ENCODE results near the gene STK32C.

DNA sequence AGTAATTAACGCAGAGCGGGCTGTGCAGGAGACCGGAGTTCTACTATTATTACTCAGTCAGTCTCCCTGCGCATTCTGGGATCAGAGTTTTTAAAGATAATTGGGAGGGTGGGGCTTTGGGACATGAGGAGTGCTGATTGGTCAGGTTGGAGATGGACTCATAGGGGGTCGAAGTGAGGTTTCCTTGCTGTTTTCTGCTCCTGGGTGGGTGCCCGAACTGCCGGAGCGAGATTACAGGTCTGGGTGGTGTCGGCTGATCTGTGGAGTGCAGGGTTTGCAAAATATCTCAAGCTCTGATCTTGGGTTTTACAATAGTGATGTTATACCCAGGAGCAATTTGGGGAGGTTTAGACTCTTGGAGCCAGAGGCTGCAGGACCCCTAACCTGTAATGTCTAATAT lies 20.4 kb upstream of the STK32C start:
- no peak for TF ChIP-seq POLR2A (IDR thresholded peaks at IDR 0.05)
- TF ChIP-seq, protein P1, sequence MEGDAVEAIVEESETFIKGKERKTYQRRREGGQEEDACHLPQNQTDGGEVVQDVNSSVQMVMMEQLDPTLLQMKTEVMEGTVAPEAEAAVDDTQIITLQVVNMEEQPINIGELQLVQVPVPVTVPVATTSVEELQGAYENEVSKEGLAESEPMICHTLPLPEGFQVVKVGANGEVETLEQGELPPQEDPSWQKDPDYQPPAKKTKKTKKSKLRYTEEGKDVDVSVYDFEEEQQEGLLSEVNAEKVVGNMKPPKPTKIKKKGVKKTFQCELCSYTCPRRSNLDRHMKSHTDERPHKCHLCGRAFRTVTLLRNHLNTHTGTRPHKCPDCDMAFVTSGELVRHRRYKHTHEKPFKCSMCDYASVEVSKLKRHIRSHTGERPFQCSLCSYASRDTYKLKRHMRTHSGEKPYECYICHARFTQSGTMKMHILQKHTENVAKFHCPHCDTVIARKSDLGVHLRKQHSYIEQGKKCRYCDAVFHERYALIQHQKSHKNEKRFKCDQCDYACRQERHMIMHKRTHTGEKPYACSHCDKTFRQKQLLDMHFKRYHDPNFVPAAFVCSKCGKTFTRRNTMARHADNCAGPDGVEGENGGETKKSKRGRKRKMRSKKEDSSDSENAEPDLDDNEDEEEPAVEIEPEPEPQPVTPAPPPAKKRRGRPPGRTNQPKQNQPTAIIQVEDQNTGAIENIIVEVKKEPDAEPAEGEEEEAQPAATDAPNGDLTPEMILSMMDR (IDR thresholded peaks at IDR 0.05), result no peak

Measured in testis (tissue), 2 donors.